Pancreas (tissue), 10 donors: ENCODE measurements around the gene GALNT10. TPM values are rescaled to one million over a fixed set of nuclear protein-coding genes. Genes with fewer than 3 reads are reported as not detected.

Experiments
- ATAC-seq, 4 donors: fragments of 200-7000 bp; cut with Tn5 transposase; one replicate each; pipeline versions ENCODE4 v1.8.0 to v1.9.1; 2020; ENCODE audit warnings: mild to moderate bottlenecking in 4 of 4, moderate library complexity in 4 of 4
- DNase-seq, 6 donors: peaks; one replicate each; pipeline ENCODE4 v3.0.0-alpha.2; 2020
- FAIRE-seq: peaks from 2 replicates; lab custom pipeline; 2012; peaks lifted over from hg19 to GRCh38; lab: Jason Lieb, UNC
- H3K27ac ChIP-seq, 4 donors: fragments of 200-600 bp; sonication (generic); 1 replicate in 3 of 4; 2 replicates in 1 of 4; pipeline versions ENCODE4 v1.5.0 to v1.8.0; 2020
- H3K27me3 ChIP-seq, 4 donors: fragments of 200-600 bp; one replicate each; pipeline ENCODE4 v1.8.0; 2021
- H3K36me3 ChIP-seq, 3 donors: fragments of 200-600 bp; sonication (generic) in 1 of 3; one replicate each; pipeline versions ENCODE4 v1.5.0 to v1.8.0; 2020 to 2021
- H3K4me1 ChIP-seq, 3 donors: fragments of 200-600 bp; one replicate each; pipeline ENCODE4 v1.8.0; 2021
- H3K4me3 ChIP-seq, 4 donors: fragments of 200-600 bp; sonication (generic) in 2 of 4; one replicate each; pipeline versions ENCODE4 v1.5.0 to v1.8.0; 2020 to 2021
- H3K9me3 ChIP-seq, 4 donors: fragments of 200-600 bp; one replicate each; pipeline ENCODE4 v1.8.0; 2021
- WGBS, 2 donors: extraction: QIAGEN DNeasy Blood & Tissue Kit; methylation state at CpG; one replicate each; pipeline ENCODE4 v1.1.7; 2013; 5-methylcytosine and 5-hydroxymethylcytosine counted together
- intact Hi-C, 3 donors: fragments of 100-400 bp; cut with DNase I; formaldehyde crosslinking; loops; one replicate each; pipeline versions ENCODE4 v1.11.1 to v1.14.2; 2022
- polyA plus RNA-seq, 2 donors: library from polyadenylated mRNA; stranded (reverse); fragments of 200-250 nt; gene quantifications; one replicate each; pipeline ENCODE4 v1.2.3, GENCODE V29; 2013
- total RNA-seq, 6 donors: library from RNA; stranded (reverse); fragmentation: NEBNext Ultra II Directional in 4 of 6; extraction: Animal tissue kit (Norgen Biotek cat#: 25700) in 4 of 6; gene quantifications; one replicate each; pipeline versions ENCODE4 v1.2.1 to v1.2.4, GENCODE V29; 2021 to 2023
- TF ChIP-seq, protein P1 (sequence below), 4 donors: fragments of 200-600 bp; sonication (generic) in 3 of 4; IDR thresholded peaks; one replicate each; pipeline versions ENCODE4 v1.5.0 to v1.8.0; 2021; ENCODE audit warnings: antibody characterized with exemption in 4 of 4
- donor health status: healthy with polysubstance abuse.
- donor health status: DM: no; HTN: no; CAD: no; lungs with moderate emphysema.
- donor health status: DM: no; HTN: no; CAD: no.
- donor health status: control.
- donor health status: control.
- donor health status: Bipolar disorder and iron deficiency.
- donor health status: DM: yes; HTN: yes; CAD: no.
- donor health status: DM: no; HTN: no; CAD: no.
- donor health status: DM: no; HTN: no; CAD: no.
- donor health status: DM: yes; HTN: yes; CAD: no.

Gene GALNT10
- total and polyA plus RNA-seq, 8 donors = 4.4 to 23.1 (median 13.4) TPM

GRCh38 chr5:154276973-154277331, 86.4 kb downstream of the GALNT10 start:
- H3K9me3 ChIP-seq = no peaks in the 10 kb centered on the region
- no peak overlapping the region for H3K27ac ChIP-seq
- H3K27me3 ChIP-seq = no peaks in the 10 kb centered on the region
- TF ChIP-seq, protein P1, sequence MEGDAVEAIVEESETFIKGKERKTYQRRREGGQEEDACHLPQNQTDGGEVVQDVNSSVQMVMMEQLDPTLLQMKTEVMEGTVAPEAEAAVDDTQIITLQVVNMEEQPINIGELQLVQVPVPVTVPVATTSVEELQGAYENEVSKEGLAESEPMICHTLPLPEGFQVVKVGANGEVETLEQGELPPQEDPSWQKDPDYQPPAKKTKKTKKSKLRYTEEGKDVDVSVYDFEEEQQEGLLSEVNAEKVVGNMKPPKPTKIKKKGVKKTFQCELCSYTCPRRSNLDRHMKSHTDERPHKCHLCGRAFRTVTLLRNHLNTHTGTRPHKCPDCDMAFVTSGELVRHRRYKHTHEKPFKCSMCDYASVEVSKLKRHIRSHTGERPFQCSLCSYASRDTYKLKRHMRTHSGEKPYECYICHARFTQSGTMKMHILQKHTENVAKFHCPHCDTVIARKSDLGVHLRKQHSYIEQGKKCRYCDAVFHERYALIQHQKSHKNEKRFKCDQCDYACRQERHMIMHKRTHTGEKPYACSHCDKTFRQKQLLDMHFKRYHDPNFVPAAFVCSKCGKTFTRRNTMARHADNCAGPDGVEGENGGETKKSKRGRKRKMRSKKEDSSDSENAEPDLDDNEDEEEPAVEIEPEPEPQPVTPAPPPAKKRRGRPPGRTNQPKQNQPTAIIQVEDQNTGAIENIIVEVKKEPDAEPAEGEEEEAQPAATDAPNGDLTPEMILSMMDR (IDR thresholded peaks at IDR 0.05) = no peak
- DNase-seq = peak in 2 of 6 donors; percentile 21 to 38
- H3K4me3 ChIP-seq = no peak overlapping the region
- H3K4me1 ChIP-seq = peaks cover 6 to 16% (median 11%) of the 10 kb centered on the region in 3 donors
- ATAC-seq = peak in 3 of 4 donors; percentile 47 to 64 (median 60)
- intact Hi-C loops = no loop called here
- 38 to 53% methylated on average over 1 of the region's 1 CpG for WGBS, 2 donors
- FAIRE-seq = no peak
- no peaks in the 10 kb centered on the region for H3K36me3 ChIP-seq

DNA sequence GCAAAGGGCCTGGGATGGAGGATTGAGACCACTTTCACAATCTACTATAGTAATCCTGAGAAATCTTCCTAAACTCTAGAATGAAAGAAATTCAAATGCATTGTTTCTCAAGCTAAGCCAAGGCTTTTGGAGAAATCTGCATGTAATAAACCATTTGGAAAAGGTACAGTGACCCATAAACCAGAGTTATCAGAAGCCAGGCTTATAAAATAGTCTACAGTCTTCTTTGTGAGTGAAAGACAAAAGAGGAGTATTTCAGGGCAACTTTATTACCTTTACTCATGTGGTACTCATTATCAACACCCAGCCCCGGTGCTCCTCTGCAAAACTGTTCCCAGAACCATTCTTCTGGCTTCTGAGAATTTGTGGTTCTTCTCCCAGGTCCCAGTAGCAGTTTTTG, 87.0 kb downstream of the GALNT10 start:
- H3K36me3 ChIP-seq = no peaks in the 10 kb centered on the region
- DNase-seq = no peak
- 94 to 95% methylated on average over 1 of the region's 1 CpG for WGBS, 2 donors
- intact Hi-C loops = no loop called here
- TF ChIP-seq, protein P1 (IDR thresholded peaks at IDR 0.05) = no peak
- no peak for ATAC-seq
- no peaks in the 10 kb centered on the region for H3K9me3 ChIP-seq
- H3K27ac ChIP-seq = no peak overlapping the region
- no peaks in the 10 kb centered on the region for H3K27me3 ChIP-seq
- no peak for FAIRE-seq
- peaks cover under 1 to 12% (median 9%) of the 10 kb centered on the region in 3 donors for H3K4me1 ChIP-seq
- H3K4me3 ChIP-seq = no peak overlapping the region

GRCh38 chr5:154278186-154278585, 87.7 kb downstream of the GALNT10 start:
- Histone ChIP-seq H3K27ac (no peak overlapping the region), H3K4me3 (no peak overlapping the region), H3K4me1 (peaks cover 0 to 5% (median 2%) of the 10 kb centered on the region in 3 donors), H3K27me3 (no peaks in the 10 kb centered on the region), H3K36me3 (no peaks in the 10 kb centered on the region), H3K9me3 (no peaks in the 10 kb centered on the region)
- ATAC-seq (no peak), DNase-seq (no peak), FAIRE-seq (no peak)
- TF ChIP-seq, protein P1 (IDR thresholded peaks at IDR 0.05) = no peak
- intact Hi-C loops = no loop called here

DNA sequence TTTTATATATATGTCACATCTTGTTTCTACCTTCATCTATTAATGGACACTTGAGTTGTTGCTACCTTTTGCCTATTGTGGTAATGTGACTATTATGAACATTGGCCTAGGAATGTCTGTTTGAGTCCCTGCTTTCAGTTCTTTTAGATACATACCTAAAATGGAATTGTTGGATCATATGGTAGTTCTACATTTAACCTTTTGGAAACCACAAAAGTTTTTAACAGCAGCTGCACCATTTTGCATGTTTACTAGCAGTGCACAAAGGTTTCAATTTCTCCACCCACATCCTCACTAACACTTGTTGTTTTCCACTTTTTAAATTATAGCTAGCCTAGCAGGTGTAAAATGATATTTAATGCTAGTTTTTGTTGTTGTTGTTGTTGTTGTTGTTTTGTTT, 88.4 kb downstream of the GALNT10 start:
- intact Hi-C loops = no loop called here
- TF ChIP-seq, protein P1 (IDR thresholded peaks at IDR 0.05) = no peak

DNA sequence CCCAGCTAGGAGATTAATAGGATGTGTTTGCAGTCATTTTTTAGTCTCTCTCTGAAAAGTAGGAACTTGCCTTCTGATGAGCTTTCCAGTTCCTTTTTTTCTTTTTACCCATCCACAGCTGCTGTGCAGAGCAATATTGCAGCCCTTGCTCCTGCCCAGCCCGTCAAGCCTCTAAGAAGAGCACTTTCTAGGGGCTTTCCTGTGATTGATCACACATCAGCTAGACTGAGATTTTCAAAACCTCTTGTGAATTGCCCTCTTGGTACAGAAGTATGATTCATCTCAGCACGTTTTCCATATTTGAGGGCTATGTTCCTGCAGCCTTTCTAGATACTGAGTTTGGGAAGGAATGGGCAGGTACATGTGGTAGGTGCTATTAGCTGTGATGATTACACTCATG, 93.9 kb downstream of the GALNT10 start:
- no peaks in the 10 kb centered on the region for H3K27me3 ChIP-seq
- H3K4me3 ChIP-seq = no peak overlapping the region
- peaks cover 18 to 34% (median 19%) of the 10 kb centered on the region in 3 donors for H3K4me1 ChIP-seq
- TF ChIP-seq, protein P1 (IDR thresholded peaks at IDR 0.05) = no peak
- no peak for DNase-seq
- WGBS, 2 donors = 93 to 96% methylated on average over 2 of the region's 2 CpGs
- H3K36me3 ChIP-seq = no peaks in the 10 kb centered on the region
- no peak for FAIRE-seq
- ATAC-seq = no peak
- intact Hi-C loops = no loop called here
- H3K9me3 ChIP-seq = no peaks in the 10 kb centered on the region
- no peak overlapping the region for H3K27ac ChIP-seq

More for the DNA sequence above, 88.4 kb downstream of the GALNT10 start:
- FAIRE-seq (no peak), ATAC-seq (no peak), DNase-seq (no peak)
- Histone ChIP-seq H3K27me3 (no peaks in the 10 kb centered on the region), H3K27ac (no peak overlapping the region), H3K4me3 (no peak overlapping the region), H3K9me3 (no peaks in the 10 kb centered on the region), H3K36me3 (no peaks in the 10 kb centered on the region), H3K4me1 (no peaks in the 10 kb centered on the region)
